ENCODE results near the gene AKR1E2.

The AKR1E2 gene

GRCh38 chr10:4882704-4883078 is 56.7 kb downstream of the AKR1E2 start:
- no peak overlapping the region for H3K27ac ChIP-seq (ENCODE audit: low read length)
- no peak for ATAC-seq (ENCODE audit: insufficient read depth, low read depth)

DNA sequence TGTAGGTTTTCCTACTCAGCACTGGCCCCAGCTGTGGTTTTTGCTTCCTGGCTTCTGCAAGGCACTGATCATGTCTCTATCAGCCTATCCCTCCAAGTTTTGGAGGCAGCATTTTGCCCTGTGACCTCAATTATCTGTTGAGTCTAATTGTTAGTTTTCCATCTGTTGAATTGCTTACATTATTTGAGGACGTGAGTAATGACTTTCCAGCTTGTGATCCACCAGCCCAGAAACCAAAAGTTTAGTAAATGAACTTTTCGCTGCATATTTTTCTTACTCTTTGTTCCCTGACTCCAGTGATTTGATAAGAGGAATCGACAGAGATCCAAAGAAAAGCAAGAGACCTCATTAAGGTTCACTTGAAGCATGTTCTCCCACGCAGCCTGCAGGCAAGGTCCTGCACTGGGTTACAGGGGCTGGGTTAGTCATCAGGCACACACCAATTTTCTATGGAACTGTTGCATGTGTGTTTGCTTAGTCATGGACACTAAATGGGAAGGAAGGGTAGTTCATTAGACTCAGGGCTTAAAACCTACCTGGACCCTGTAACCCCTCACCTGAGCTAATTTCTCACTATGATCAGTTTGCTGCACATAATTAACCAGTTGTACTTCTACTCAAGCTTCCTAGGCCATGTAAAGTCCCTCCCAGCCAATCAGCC is 57.2 kb downstream of the AKR1E2 start:
- Histone ChIP-seq H4K20me1 (ENCODE audit: insufficient read depth, low read length) (no peaks in the 10 kb centered on the region), H3K9ac (ENCODE audit: low read depth, low read length) (no peak overlapping the region), H3K27ac (ENCODE audit: low read length) (no peak overlapping the region), H3K9me3 (ENCODE audit: insufficient read depth, low read length, severe bottlenecking) (no peaks in the 10 kb centered on the region), H3K36me3 (ENCODE audit: insufficient read depth, low read length) (no peaks in the 10 kb centered on the region), H2AFZ (ENCODE audit: low read depth, low read length) (no peak overlapping the region), H3K79me2 (ENCODE audit: insufficient read depth, low read length) (no peaks in the 10 kb centered on the region), H3K4me2 (ENCODE audit: insufficient read depth, low read length) (no peak overlapping the region), H3K4me1 (ENCODE audit: insufficient read depth, low read length) (no peaks in the 10 kb centered on the region), H3K27me3 (ENCODE audit: insufficient read depth, low read length, poor library complexity) (no peaks in the 10 kb centered on the region), H3K4me3 (ENCODE audit: low read depth in 1 of 2, low read length in 2 of 2) (no peak overlapping the region)
- no peak for ATAC-seq (ENCODE audit: insufficient read depth, low read depth)
- DNase-seq = no peak
- no peak for TF ChIP-seq EZH2 (IDR thresholded peaks at IDR 0.05; ENCODE audit: borderline replicate concordance, low read depth, low read length, severe bottlenecking)
- TF ChIP-seq, protein P1, sequence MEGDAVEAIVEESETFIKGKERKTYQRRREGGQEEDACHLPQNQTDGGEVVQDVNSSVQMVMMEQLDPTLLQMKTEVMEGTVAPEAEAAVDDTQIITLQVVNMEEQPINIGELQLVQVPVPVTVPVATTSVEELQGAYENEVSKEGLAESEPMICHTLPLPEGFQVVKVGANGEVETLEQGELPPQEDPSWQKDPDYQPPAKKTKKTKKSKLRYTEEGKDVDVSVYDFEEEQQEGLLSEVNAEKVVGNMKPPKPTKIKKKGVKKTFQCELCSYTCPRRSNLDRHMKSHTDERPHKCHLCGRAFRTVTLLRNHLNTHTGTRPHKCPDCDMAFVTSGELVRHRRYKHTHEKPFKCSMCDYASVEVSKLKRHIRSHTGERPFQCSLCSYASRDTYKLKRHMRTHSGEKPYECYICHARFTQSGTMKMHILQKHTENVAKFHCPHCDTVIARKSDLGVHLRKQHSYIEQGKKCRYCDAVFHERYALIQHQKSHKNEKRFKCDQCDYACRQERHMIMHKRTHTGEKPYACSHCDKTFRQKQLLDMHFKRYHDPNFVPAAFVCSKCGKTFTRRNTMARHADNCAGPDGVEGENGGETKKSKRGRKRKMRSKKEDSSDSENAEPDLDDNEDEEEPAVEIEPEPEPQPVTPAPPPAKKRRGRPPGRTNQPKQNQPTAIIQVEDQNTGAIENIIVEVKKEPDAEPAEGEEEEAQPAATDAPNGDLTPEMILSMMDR (IDR thresholded peaks at IDR 0.05; ENCODE audit: borderline replicate concordance, extremely low read depth, low read length, poor library complexity, severe bottlenecking) = no peak

More at GRCh38 chr10:4882704-4883078, 56.7 kb downstream of the AKR1E2 start:
- H3K4me3 ChIP-seq (ENCODE audit: low read depth in 1 of 2, low read length in 2 of 2) = no peak overlapping the region
- H3K36me3 ChIP-seq (ENCODE audit: insufficient read depth, low read length) = no peaks in the 10 kb centered on the region
- H4K20me1 ChIP-seq (ENCODE audit: insufficient read depth, low read length) = no peaks in the 10 kb centered on the region
- H3K79me2 ChIP-seq (ENCODE audit: insufficient read depth, low read length) = no peaks in the 10 kb centered on the region
- DNase-seq = no peak
- no peak overlapping the region for H3K9ac ChIP-seq (ENCODE audit: low read depth, low read length)
- TF ChIP-seq, protein P1 (IDR thresholded peaks at IDR 0.05; ENCODE audit: borderline replicate concordance, extremely low read depth, low read length, poor library complexity, severe bottlenecking) = no peak
- TF ChIP-seq EZH2 (IDR thresholded peaks at IDR 0.05; ENCODE audit: borderline replicate concordance, low read depth, low read length, severe bottlenecking) = no peak
- no peak overlapping the region for H3K4me2 ChIP-seq (ENCODE audit: insufficient read depth, low read length)
- H3K4me1 ChIP-seq (ENCODE audit: insufficient read depth, low read length) = no peaks in the 10 kb centered on the region
- no peak overlapping the region for H2AFZ ChIP-seq (ENCODE audit: low read depth, low read length)
- H3K27me3 ChIP-seq (ENCODE audit: insufficient read depth, low read length, poor library complexity) = no peaks in the 10 kb centered on the region
- H3K9me3 ChIP-seq (ENCODE audit: insufficient read depth, low read length, severe bottlenecking) = no peaks in the 10 kb centered on the region

DNA sequence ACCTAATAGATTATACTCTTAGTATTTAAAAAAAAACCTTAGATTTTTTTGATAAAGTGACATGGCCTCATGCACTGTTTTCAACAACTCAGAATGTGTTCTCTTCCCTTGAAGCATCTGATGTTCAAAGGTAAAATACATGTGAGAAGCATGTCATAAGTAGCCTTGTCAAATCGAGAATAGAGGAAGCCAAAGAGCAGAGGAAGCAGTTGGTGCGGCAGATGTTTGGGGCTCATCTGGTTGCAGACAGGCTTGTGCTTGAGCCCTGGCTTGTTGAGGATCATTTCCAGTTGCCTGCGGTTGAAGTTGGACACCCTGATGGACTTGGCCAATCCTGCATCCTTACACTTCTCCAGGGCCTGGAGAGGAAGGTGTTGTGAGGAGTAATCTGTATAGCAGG is 59.2 kb downstream of the AKR1E2 start:
- DNase-seq = no peak
- Histone ChIP-seq H3K4me2 (ENCODE audit: insufficient read depth, low read length) (no peak overlapping the region), H3K4me3 (ENCODE audit: low read depth in 1 of 2, low read length in 2 of 2) (no peak overlapping the region), H2AFZ (ENCODE audit: low read depth, low read length) (no peak overlapping the region), H3K27ac (ENCODE audit: low read length) (no peak overlapping the region), H3K27me3 (ENCODE audit: insufficient read depth, low read length, poor library complexity) (no peaks in the 10 kb centered on the region), H3K79me2 (ENCODE audit: insufficient read depth, low read length) (no peaks in the 10 kb centered on the region), H3K9ac (ENCODE audit: low read depth, low read length) (no peak overlapping the region), H3K4me1 (ENCODE audit: insufficient read depth, low read length) (no peaks in the 10 kb centered on the region), H3K9me3 (ENCODE audit: insufficient read depth, low read length, severe bottlenecking) (no peaks in the 10 kb centered on the region), H3K36me3 (ENCODE audit: insufficient read depth, low read length) (no peaks in the 10 kb centered on the region), H4K20me1 (ENCODE audit: insufficient read depth, low read length) (no peaks in the 10 kb centered on the region)
- no peak for TF ChIP-seq EZH2 (IDR thresholded peaks at IDR 0.05; ENCODE audit: borderline replicate concordance, low read depth, low read length, severe bottlenecking)
- TF ChIP-seq, protein P1 (IDR thresholded peaks at IDR 0.05; ENCODE audit: borderline replicate concordance, extremely low read depth, low read length, poor library complexity, severe bottlenecking) = no peak
- no peak for ATAC-seq (ENCODE audit: insufficient read depth, low read depth)

Data from DND-41 (cell line).